ENCODE measurements around the gene SP4.

Gene SP4

DNA sequence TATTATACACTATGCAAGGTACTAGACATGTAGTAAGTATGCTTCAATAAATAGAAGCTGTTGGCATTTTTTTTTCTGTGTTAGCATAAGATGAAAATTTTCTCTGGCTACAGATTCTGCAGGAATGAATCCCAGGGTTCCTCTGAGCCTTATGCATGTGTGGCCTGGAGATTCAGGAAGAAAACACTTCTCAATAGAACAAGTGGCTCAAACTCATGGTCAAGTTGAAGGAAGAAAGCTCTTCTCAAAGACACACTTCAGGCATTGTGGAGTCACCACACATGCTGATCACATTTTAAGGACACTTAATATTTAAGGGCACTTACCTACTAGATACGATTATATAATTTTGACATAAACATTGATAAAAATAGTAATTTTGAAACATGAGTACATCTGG lies 134.5 kb downstream of the SP4 start:
- no peak for TF ChIP-seq ZNF274 (IDR thresholded peaks at IDR 0.05; ENCODE audit: low read depth, low read length)
- H3K4me3 ChIP-seq (ENCODE audit: low read length), result no peak overlapping the region
